Liver (tissue), 3 donors: ENCODE data around the gene SPINK9.

Source experiments
- EGR1 ChIP-seq, 2 donors: IDR thresholded peaks; 2 replicates each; pipeline ENCODE4 v1.6.1; 2016 to 2018; ENCODE audit warnings: antibody characterized with exemption in 2 of 2, low read depth in 2 of 2
- RAD21 ChIP-seq, 2 donors: IDR thresholded peaks; 2 replicates each; pipeline ENCODE4 v1.6.1; 2016; ENCODE audit warnings: antibody characterized with exemption in 2 of 2, mild to moderate bottlenecking in 2 of 2
- TF ChIP-seq, protein P1 (sequence below): fragments of 150-350 bp; IDR thresholded peaks from 2 replicates; pipeline ENCODE4 v1.5.1; 2017; ENCODE audit warnings: improper control_type of control experiment, low read depth, low read length; ENCODE audit not compliant: missing input control
- donor health status: healthy.
- donor health status: healthy.

DNA sequence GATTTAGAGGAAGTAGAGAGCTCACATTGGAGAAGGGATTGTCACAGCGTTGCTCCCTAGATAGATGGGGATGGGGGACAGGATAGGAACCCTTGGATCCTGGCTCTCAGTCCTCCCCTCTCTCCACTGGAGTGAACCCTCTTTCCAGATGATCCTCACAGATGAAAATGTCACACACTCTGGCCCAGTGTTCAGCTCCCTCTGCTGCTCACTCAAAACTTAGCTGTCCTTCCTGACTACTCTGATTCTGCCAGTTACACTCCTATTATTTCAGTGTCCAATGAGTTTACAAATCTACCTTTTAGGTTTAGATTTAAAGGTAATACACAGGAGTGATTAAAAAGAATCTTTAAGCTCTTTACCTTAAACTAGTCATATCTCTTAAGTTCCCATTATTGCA is 28.9 kb upstream of the SPINK9 start:
- TF ChIP-seq, protein P1, sequence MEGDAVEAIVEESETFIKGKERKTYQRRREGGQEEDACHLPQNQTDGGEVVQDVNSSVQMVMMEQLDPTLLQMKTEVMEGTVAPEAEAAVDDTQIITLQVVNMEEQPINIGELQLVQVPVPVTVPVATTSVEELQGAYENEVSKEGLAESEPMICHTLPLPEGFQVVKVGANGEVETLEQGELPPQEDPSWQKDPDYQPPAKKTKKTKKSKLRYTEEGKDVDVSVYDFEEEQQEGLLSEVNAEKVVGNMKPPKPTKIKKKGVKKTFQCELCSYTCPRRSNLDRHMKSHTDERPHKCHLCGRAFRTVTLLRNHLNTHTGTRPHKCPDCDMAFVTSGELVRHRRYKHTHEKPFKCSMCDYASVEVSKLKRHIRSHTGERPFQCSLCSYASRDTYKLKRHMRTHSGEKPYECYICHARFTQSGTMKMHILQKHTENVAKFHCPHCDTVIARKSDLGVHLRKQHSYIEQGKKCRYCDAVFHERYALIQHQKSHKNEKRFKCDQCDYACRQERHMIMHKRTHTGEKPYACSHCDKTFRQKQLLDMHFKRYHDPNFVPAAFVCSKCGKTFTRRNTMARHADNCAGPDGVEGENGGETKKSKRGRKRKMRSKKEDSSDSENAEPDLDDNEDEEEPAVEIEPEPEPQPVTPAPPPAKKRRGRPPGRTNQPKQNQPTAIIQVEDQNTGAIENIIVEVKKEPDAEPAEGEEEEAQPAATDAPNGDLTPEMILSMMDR = no peak
- TF ChIP-seq EGR1 (IDR thresholded peaks at IDR 0.05; ENCODE audit: low read depth in 2 of 2) = no peak
- no peak for TF ChIP-seq RAD21 (IDR thresholded peaks at IDR 0.05)
